ENCODE data around the gene LSM7.

DNA sequence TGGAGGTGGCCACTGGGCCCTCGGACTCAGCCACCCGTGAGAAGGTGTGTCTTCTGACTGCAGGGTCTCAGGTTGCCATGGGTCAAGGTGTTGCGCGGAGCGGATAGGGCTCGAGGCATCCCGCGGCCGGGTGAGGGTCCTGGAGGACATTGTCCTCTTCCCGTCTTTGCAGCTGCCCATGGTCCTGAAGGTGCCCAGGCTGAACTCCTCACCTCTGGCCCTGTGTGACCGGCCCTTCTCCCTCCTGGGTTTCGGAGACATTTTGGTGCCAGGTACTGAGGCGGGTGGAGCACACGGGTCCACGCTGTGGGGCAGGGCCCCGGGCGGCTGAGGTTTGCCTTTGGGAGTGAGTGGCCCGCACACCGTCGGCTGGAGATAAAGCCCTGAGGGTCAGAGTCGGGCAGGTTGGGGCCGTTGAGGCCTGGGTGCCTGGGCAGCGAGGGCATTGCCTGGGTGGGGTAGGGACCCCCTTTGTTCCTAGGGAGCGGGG lies 16.0 kb upstream of the LSM7 start:
- TF ChIP-seq, protein P1, sequence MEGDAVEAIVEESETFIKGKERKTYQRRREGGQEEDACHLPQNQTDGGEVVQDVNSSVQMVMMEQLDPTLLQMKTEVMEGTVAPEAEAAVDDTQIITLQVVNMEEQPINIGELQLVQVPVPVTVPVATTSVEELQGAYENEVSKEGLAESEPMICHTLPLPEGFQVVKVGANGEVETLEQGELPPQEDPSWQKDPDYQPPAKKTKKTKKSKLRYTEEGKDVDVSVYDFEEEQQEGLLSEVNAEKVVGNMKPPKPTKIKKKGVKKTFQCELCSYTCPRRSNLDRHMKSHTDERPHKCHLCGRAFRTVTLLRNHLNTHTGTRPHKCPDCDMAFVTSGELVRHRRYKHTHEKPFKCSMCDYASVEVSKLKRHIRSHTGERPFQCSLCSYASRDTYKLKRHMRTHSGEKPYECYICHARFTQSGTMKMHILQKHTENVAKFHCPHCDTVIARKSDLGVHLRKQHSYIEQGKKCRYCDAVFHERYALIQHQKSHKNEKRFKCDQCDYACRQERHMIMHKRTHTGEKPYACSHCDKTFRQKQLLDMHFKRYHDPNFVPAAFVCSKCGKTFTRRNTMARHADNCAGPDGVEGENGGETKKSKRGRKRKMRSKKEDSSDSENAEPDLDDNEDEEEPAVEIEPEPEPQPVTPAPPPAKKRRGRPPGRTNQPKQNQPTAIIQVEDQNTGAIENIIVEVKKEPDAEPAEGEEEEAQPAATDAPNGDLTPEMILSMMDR (IDR thresholded peaks at IDR 0.05): no peak
- no peak for TF ChIP-seq POLR2A (IDR thresholded peaks at IDR 0.05)

Data from lower leg skin (tissue), 3 donors.